ENCODE results near the gene NDUFAF5.
"Not testable (repeated sequence)": the region's sequence is repeated elsewhere in the genome, so short reads cannot be mapped to it uniquely, and the experiment has no call there.

The NDUFAF5 gene

DNA sequence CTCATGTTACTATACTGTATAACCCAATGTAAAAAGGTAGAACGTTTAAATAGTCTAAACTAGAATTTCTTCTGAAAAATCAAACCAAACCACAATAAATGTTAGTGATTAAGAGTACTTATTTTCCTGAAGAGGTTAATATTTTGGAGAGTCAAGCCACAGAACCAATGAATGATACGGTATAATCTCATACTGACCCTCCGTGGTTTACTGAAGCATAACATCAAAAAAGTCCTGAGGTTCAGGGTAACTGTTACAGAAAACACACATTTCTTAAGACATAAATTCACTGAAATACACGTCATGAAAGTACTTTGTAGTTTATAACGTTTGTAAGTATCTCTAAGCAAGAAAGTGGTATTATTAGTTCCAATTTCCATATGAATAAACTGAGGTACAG is 29.0 kb upstream of the NDUFAF5 start:
- Histone ChIP-seq H3K4me3 (ENCODE audit: low read depth, low read length) (no peak overlapping the region), H3K36me3 (ENCODE audit: control insufficient read depth, insufficient read depth, low read length) (peaks cover 73% of the 10 kb centered on the region), H3K9me3 (ENCODE audit: control insufficient read depth, insufficient read depth, low read depth, low read length) (no peaks in the 10 kb centered on the region; the same call in 1 of the 2 replicates), H3K4me1 (ENCODE audit: control insufficient read depth, insufficient read depth, low read length) (no peaks in the 10 kb centered on the region), H3K27ac (ENCODE audit: low read depth, low read length) (no peak overlapping the region), H3K27me3 (ENCODE audit: control insufficient read depth, insufficient read depth, low read length) (no peaks in the 10 kb centered on the region), H3K9ac (ENCODE audit: low read length) (no peak overlapping the region)

DNA sequence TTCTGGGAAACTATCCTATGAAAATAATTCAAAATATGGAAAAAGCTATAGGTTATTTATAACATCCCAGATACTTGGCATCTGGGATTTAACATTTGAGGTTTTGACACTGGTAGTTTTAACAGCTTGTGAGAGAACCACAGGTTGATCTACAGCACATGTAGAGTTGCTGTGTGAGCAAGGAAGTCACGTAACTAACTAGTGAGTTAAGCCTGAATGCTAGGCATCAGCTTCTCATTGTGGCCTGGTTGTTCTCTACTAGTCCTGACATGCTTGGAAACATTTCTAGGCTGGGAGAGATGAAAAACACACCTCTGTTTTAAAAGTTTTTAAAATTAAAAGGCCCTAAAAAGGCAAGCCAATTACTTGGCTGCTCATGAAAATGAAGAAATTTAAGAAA is 28.3 kb upstream of the NDUFAF5 start:
- Histone ChIP-seq H3K27me3 (ENCODE audit: control insufficient read depth, insufficient read depth, low read length) (no peaks in the 10 kb centered on the region), H3K4me3 (ENCODE audit: low read depth, low read length) (no peak overlapping the region), H3K36me3 (ENCODE audit: control insufficient read depth, insufficient read depth, low read length) (peaks cover 75% of the 10 kb centered on the region), H3K9me3 (ENCODE audit: control insufficient read depth, insufficient read depth, low read depth, low read length) (no peaks in the 10 kb centered on the region; the same call in 1 of the 2 replicates), H3K27ac (ENCODE audit: low read depth, low read length) (no peak overlapping the region), H3K4me1 (ENCODE audit: control insufficient read depth, insufficient read depth, low read length) (no peaks in the 10 kb centered on the region), H3K9ac (ENCODE audit: low read length) (no peak overlapping the region)

DNA sequence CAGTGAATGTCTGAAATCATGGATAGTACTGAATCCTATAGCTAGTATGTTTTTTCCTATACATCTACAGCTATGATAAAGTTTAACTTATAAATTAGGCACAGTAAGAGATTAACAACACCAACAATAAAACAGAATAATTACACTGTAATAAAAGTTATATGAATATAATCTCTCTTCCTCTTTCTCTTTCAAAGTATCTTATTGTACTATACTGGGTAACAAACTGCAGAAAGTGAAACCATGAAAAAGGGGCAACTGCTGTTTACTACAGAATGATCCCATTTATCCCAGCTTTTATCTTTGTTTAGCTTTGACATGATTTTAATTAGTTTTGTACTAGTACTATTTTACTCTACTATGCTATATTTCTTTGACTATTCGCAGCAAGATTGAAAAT is 25.9 kb upstream of the NDUFAF5 start:
- H3K27me3 ChIP-seq (ENCODE audit: control insufficient read depth, insufficient read depth, low read length), result no peaks in the 10 kb centered on the region
- no peaks in the 10 kb centered on the region for H3K4me1 ChIP-seq (ENCODE audit: control insufficient read depth, insufficient read depth, low read length)
- H3K9me3 ChIP-seq (ENCODE audit: control insufficient read depth, insufficient read depth, low read depth, low read length), result no peaks in the 10 kb centered on the region; the same call in 1 of the 2 replicates
- peaks cover 84% of the 10 kb centered on the region for H3K36me3 ChIP-seq (ENCODE audit: control insufficient read depth, insufficient read depth, low read length)
- H3K4me3 ChIP-seq (ENCODE audit: low read depth, low read length), result no peak overlapping the region
- H3K9ac ChIP-seq (ENCODE audit: low read length), result no peak overlapping the region
- H3K27ac ChIP-seq (ENCODE audit: low read depth, low read length), result no peak overlapping the region

DNA sequence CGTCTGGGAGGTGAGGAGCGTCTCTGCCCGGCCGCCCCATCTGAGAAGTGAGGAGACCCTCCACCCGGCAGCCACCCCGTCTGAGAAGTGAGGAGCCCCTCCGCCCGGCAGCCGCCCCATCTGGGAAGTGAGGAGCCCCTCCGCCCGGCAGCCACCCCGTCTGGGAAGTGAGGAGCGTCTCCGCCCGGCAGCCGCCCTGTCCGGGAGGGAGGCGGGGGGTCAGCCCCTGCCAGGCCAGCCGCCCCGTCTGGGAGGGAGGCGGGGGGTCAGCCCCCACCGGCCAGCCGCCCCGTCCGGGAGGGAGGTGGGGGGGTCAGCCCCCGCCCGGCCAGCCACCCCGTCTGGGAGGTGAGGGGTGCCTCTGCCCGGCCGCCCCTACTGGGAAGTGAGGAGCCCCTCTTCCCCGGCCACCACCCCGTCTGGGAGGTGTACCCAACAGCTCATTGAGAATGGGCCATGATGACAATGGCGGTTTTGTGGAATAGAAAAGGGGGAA is 24.3 kb upstream of the NDUFAF5 start:
- not testable (repeated sequence) for H3K27ac ChIP-seq (ENCODE audit: low read depth, low read length); H3K4me1 ChIP-seq (ENCODE audit: control insufficient read depth, insufficient read depth, low read length); H3K9me3 ChIP-seq (ENCODE audit: control insufficient read depth, insufficient read depth, low read depth, low read length); H3K9ac ChIP-seq (ENCODE audit: low read length); H3K4me3 ChIP-seq (ENCODE audit: low read depth, low read length); H3K27me3 ChIP-seq (ENCODE audit: control insufficient read depth, insufficient read depth, low read length)
- H3K36me3 ChIP-seq (ENCODE audit: control insufficient read depth, insufficient read depth, low read length), result peaks cover 84% of the 10 kb centered on the region

DNA sequence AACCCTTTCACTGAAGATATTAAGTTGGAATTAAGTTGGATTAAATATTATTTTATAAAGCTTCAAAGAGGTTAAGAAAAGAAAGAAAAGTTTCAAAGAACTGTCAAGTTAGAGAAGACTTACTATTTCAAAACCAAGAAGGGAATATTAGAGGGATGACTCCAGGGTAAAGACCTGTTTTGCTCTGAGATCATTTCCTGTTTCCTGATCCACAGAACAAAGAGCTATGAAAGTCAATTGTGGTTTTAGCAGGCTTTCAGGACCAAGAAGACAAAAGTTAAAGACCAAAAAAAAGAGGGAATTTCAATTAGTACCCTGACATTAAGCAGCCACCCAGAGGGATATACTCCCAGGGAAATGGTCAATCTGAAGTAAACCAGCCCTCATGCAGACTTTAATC is 19.5 kb upstream of the NDUFAF5 start:
- peaks cover 83% of the 10 kb centered on the region for H3K36me3 ChIP-seq (ENCODE audit: control insufficient read depth, insufficient read depth, low read length)
- H3K27ac ChIP-seq (ENCODE audit: low read depth, low read length), result no peak overlapping the region
- no peak overlapping the region for H3K4me3 ChIP-seq (ENCODE audit: low read depth, low read length)
- no peaks in the 10 kb centered on the region for H3K9me3 ChIP-seq (ENCODE audit: control insufficient read depth, insufficient read depth, low read depth, low read length)
- H3K4me1 ChIP-seq (ENCODE audit: control insufficient read depth, insufficient read depth, low read length), result no peaks in the 10 kb centered on the region
- H3K9ac ChIP-seq (ENCODE audit: low read length), result no peak overlapping the region
- no peaks in the 10 kb centered on the region for H3K27me3 ChIP-seq (ENCODE audit: control insufficient read depth, insufficient read depth, low read length)

DNA sequence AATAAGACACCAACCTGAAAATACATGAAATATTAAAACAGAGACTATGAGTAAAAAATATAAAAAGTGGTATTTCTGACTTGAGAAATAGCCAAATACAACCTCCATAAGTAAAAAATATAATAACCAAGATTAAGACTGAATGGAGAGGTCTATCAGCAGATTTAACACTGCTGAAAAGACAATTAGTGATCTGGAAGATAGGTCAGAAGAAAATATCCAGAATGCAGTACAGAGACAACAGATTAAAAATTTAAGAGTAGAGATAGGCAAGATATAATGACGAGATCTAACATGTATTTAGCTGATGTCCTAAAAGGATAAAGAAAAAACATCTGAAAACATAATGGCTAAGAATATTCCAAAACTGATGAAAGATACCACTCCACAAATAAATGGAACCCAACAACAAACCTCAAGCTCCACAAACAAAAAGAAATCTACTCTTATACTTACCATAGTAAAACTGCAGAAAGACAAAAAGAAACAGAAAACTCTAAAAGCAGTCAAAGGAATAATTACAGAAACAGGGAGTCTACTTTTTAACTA is 18.9 kb upstream of the NDUFAF5 start:
- Histone ChIP-seq H3K9me3 (ENCODE audit: control insufficient read depth, insufficient read depth, low read depth, low read length) (no peaks in the 10 kb centered on the region), H3K4me3 (ENCODE audit: low read depth, low read length) (no peak overlapping the region), H3K27me3 (ENCODE audit: control insufficient read depth, insufficient read depth, low read length) (no peaks in the 10 kb centered on the region), H3K4me1 (ENCODE audit: control insufficient read depth, insufficient read depth, low read length) (no peaks in the 10 kb centered on the region), H3K27ac (ENCODE audit: low read depth, low read length) (no peak overlapping the region), H3K9ac (ENCODE audit: low read length) (no peak overlapping the region), H3K36me3 (ENCODE audit: control insufficient read depth, insufficient read depth, low read length) (peaks cover 89% of the 10 kb centered on the region)

DNA sequence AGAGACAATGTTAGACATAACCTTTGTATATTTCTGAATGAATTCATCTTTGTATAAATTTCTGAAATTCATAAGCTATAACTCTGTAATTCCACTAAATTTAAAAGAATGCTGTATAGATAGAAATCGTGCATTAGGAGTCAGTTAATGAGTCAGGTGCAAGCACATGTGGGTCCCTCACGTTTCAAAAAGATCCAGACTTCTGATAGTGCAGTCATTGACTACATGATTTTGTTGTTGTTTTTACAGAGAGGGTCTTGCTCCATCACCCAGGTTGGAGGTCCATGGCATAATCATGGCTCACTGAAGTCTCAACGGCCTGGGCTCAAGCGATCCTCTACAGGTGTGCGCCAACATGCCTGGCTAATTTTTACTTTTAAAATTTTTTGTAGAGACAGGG is 14.7 kb upstream of the NDUFAF5 start:
- no peaks in the 10 kb centered on the region for H3K9me3 ChIP-seq (ENCODE audit: control insufficient read depth, insufficient read depth, low read depth, low read length)
- H3K4me3 ChIP-seq (ENCODE audit: low read depth, low read length), result no peak overlapping the region
- no peaks in the 10 kb centered on the region for H3K27me3 ChIP-seq (ENCODE audit: control insufficient read depth, insufficient read depth, low read length)
- no peak overlapping the region for H3K9ac ChIP-seq (ENCODE audit: low read length)
- no peak overlapping the region for H3K27ac ChIP-seq (ENCODE audit: low read depth, low read length)
- H3K36me3 ChIP-seq (ENCODE audit: control insufficient read depth, insufficient read depth, low read length), result peaks cover 92% of the 10 kb centered on the region
- no peaks in the 10 kb centered on the region for H3K4me1 ChIP-seq (ENCODE audit: control insufficient read depth, insufficient read depth, low read length)

DNA sequence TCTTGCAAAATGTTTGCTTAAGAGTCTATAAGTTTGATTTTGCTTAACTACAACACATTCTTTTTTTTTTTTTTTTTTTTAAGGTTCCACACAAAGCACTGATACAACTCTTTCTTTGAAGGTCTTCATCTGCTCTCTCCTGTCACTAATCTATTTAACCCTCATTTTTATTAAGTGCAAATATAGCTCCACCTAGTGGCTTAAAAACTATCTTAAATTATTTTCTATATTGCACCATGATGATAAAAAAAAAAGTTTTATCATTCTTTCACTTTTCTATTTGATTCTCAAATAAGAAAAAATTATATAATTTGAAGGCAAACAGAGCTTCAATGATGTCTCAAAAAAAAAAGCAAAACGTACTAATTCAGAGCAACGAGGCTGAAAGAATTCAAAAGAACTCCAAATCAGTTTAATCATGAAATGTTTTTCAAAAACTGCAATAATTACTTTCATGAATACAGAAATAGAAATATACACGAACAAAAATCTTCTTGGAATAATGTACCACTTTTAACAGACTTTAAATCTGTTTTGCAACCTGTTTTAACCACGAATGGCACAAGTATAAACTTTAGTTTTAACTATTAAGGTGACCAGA is 12.9 kb upstream of the NDUFAF5 start:
- Histone ChIP-seq H3K4me1 (ENCODE audit: control insufficient read depth, insufficient read depth, low read length) (no peaks in the 10 kb centered on the region), H3K36me3 (ENCODE audit: control insufficient read depth, insufficient read depth, low read length) (peaks cover 92% of the 10 kb centered on the region), H3K27ac (ENCODE audit: low read depth, low read length) (no peak overlapping the region), H3K9me3 (ENCODE audit: control insufficient read depth, insufficient read depth, low read depth, low read length) (no peaks in the 10 kb centered on the region), H3K4me3 (ENCODE audit: low read depth, low read length) (no peak overlapping the region), H3K9ac (ENCODE audit: low read length) (no peak overlapping the region), H3K27me3 (ENCODE audit: control insufficient read depth, insufficient read depth, low read length) (no peaks in the 10 kb centered on the region)

DNA sequence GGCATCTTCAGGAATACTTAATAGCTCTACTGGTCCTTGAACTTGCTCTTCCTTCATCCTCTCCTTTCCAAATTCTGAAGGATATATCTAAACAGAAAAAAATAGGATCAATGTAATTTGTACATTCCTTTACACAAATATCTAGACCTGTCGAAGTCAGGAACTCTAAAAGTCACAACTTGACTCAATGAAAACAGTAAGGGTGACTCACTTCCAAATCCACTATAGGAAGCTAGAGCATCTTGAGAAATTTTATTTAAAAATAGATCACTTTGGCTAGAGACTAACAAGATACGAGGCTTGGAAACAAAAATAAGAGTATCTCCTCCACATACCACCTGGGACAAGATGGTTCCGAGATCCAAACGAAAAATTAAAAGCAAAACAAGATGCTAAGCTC is 12.3 kb upstream of the NDUFAF5 start:
- Histone ChIP-seq H3K36me3 (ENCODE audit: control insufficient read depth, insufficient read depth, low read length) (peaks cover 92% of the 10 kb centered on the region), H3K27me3 (ENCODE audit: control insufficient read depth, insufficient read depth, low read length) (no peaks in the 10 kb centered on the region), H3K4me1 (ENCODE audit: control insufficient read depth, insufficient read depth, low read length) (no peaks in the 10 kb centered on the region), H3K9ac (ENCODE audit: low read length) (no peak overlapping the region), H3K27ac (ENCODE audit: low read depth, low read length) (no peak overlapping the region), H3K4me3 (ENCODE audit: low read depth, low read length) (no peak overlapping the region), H3K9me3 (ENCODE audit: control insufficient read depth, insufficient read depth, low read depth, low read length) (no peaks in the 10 kb centered on the region)

DNA sequence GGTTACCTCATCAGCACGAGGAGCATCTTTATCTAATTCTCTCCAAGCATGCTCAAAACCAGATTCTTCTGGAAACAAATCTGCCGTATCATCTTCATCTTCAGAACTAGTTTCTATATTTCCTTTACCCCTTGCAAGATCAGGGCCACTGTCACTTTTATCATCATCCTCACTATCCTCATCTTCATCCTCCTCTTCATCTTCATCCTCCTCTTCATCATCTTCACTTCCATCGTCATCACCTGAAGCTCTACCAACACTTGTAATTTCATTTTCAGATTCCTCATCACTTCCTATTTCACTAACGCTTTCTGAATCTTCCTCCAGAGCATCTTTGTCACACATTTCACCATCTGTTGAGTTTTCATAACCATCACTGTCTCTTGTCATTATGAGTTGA is 9.0 kb upstream of the NDUFAF5 start:
- no peak overlapping the region for H3K27ac ChIP-seq (ENCODE audit: low read depth, low read length)
- H3K4me1 ChIP-seq (ENCODE audit: control insufficient read depth, insufficient read depth, low read length), result no peaks in the 10 kb centered on the region
- H3K36me3 ChIP-seq (ENCODE audit: control insufficient read depth, insufficient read depth, low read length), result peaks cover 95% of the 10 kb centered on the region

DNA sequence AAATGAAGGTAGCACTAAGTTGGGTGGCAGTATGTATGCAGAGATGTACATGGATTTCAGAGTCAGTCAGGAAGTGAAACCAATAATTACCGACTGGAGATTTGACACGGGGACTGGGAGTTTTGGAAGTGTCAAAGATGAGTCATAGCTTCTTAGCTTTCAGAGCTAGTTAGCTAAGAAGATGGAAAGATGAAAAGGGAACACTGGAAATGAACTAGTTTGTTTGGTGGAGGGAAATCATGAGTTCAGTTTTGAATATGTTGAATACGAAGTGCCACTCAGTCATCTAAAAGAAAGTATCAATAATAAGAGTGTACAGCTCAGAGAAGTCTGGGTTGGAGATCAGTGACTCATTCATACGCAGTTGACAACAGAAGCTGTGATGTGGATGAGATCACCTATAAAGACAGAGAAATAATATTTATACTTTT is 7.6 kb upstream of the NDUFAF5 start:
- H3K9me3 ChIP-seq (ENCODE audit: control insufficient read depth, insufficient read depth, low read depth, low read length), result no peaks in the 10 kb centered on the region

More for the DNA sequence above, 9.0 kb upstream of the NDUFAF5 start:
- no peak overlapping the region for H3K4me3 ChIP-seq (ENCODE audit: low read depth, low read length)
- H3K9me3 ChIP-seq (ENCODE audit: control insufficient read depth, insufficient read depth, low read depth, low read length), result no peaks in the 10 kb centered on the region
- H3K9ac ChIP-seq (ENCODE audit: low read length), result no peak overlapping the region
- no peaks in the 10 kb centered on the region for H3K27me3 ChIP-seq (ENCODE audit: control insufficient read depth, insufficient read depth, low read length)

More for the DNA sequence above, 7.6 kb upstream of the NDUFAF5 start:
- Histone ChIP-seq H3K9ac (ENCODE audit: low read length) (no peak overlapping the region), H3K4me1 (ENCODE audit: control insufficient read depth, insufficient read depth, low read length) (no peaks in the 10 kb centered on the region), H3K27ac (ENCODE audit: low read depth, low read length) (no peak overlapping the region), H3K36me3 (ENCODE audit: control insufficient read depth, insufficient read depth, low read length) (peaks cover 94% of the 10 kb centered on the region), H3K27me3 (ENCODE audit: control insufficient read depth, insufficient read depth, low read length) (no peaks in the 10 kb centered on the region), H3K4me3 (ENCODE audit: low read depth, low read length) (no peak overlapping the region)
